AG09319 (cell line): ENCODE measurements around the gene FRMPD4.

Experiments
- DNase-seq: peaks from one replicate; pipeline ENCODE4 v3.0.0-alpha.2; 2010; ENCODE audit warnings: low read depth; ENCODE audit errors: extremely low read depth
- CTCF ChIP-seq: IDR thresholded peaks from 2 replicates; pipeline ENCODE4 v1.5.1; 2011; ENCODE audit warnings: low read depth, mild to moderate bottlenecking, inconsistent platforms, low read length, moderate library complexity

FRMPD4 gene

GRCh38 chrX:12378253-12378652 is 240.0 kb downstream of the FRMPD4 start:
- DNase-seq: no peak
- TF ChIP-seq CTCF: no peak

- TF ChIP-seq CTCF: no peak
- DNase-seq: no peak
These were observed 240.4 kb downstream of the FRMPD4 start for GRCh38 chrX:12378706-12379105.

- no peak for DNase-seq
- TF ChIP-seq CTCF: no peak
These were observed 241.4 kb downstream of the FRMPD4 start for GRCh38 chrX:12379671-12380070.

- DNase-seq: no peak
- peak; percentile 8 for TF ChIP-seq CTCF
These were observed 244.9 kb downstream of the FRMPD4 start for GRCh38 chrX:12383196-12383595.

GRCh38 chrX:12390301-12390700 is 252.0 kb downstream of the FRMPD4 start:
- DNase-seq: no peak

GRCh38 chrX:12396584-12396983 is 258.3 kb downstream of the FRMPD4 start:
- DNase-seq: no peak
- TF ChIP-seq CTCF: no peak

More at GRCh38 chrX:12390301-12390700, 252.0 kb downstream of the FRMPD4 start:
- TF ChIP-seq CTCF: no peak

- TF ChIP-seq CTCF: no peak
- no peak for DNase-seq
These were observed 261.9 kb downstream of the FRMPD4 start for GRCh38 chrX:12400218-12400617.
